IPS-NIHi11 (cell line): ENCODE measurements around the gene SHISA7.

Experiments
- DNase-seq: peaks from one replicate; pipeline ENCODE4 v3.0.0; 2012; ENCODE audit warnings: mixed read lengths, low spot score

The SHISA7 gene

DNA sequence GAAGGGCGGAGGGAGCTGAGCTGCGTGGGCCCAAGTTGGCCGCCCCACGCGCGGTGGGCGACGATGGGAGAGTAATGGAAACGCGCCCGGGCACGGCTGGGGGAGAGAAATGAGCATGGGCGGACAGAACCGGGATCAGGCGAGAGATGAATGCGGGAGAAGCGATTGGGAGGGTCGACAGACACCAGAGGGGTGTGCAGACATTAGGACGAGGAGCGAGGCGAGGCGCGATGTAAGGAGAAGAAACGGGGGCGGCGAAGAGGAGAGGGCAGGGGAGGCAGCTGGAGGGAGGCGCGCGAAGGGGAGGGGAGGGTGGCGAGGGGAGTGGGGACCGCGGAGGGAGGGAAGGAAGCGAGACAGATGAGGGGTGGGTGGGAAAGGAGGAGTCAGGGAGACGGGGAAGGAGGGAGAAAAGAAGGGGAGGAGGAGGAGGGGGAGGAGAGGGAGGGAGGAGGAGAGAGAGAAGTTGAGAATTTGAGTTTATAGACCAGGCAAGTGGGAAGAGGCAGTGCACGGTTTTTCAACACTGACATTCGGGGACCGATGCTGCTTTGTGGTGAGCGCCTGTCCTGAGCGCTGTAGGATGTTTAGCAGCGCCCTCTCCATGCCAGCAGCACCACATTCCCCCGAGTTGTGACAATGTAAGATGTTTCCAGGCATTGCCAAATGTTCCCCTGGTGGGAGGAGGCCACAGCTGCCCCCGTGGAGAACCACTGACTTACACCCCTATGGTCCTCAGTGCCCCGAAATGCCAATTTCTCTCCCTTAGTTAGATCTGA lies at the start of gene SHISA7:
SHISA7 (minus strand) TSS at position 256 of the 779 bp plus-strand sequence. CDS start 437 bp downstream, outside the sequence.
- DNase-seq, result peak; percentile 35

DNA sequence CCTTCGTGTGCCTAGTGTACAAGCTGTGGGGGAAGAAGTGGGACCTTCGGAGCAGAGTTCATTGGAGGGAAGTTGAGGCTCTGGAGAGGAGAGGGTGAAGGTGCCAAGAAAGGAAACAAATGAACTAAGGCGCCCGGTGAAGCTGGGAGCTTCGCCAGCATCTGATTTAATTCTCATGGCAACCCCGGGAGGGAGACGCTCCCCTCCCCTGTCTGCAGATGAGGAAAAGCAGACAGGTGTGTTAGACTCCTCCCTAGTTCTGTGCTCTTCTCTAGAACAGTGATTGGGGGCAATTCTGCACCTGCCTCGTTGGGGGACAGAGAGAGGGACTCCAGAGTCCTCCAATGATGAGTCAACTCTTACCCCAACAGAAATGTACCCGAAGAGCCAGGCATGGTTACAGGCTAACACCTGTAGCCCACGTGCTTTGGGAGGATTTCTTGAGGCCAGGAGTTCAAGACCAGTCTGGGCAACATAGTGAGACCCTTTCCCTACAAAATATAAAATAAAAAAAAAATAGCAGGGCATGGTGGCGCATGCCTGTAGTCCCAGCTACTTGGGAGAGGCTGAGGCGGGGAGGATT lies 49.4 kb upstream of the SHISA7 start:
- DNase-seq, result no peak

DNA sequence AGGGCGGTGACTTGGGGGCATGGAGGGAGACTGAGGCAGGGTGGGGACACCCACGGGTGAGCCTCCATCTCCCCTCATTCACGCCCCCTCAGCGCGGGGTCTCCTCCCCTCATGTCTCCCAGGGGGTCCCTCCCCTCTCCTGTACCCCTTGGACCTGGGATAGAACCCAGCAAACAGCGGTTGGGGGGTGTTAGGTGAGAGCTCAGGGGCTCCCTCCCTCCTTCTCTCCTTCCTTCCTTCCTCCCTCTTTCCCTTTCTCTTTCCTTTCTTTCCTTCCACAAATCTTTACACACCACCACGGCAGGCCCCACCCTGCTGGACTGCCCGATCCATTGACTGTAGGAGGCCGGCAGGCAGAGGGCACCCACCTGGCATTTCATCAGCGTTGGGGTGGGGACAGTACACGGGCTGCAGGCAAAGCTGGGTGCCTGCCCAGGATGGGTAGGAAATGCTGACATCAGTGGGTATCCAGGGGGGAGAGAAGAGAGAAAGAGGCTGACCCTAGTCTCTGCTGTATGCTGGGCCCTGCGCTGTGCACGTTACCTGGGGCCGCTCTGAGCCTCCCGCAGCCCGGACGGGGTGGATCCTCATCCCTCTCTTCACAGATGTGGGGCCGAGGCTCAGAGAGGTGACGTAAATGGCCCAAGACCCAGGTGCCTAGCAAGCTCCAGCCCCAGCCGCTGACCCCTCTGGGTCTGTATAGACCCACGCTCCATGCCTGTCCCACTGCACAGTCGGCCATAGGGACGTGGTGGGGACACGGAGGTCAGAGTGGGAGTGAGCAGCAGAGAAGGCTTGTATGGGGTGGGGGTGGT lies 48.7 kb upstream of the SHISA7 start:
- no peak for DNase-seq

DNA sequence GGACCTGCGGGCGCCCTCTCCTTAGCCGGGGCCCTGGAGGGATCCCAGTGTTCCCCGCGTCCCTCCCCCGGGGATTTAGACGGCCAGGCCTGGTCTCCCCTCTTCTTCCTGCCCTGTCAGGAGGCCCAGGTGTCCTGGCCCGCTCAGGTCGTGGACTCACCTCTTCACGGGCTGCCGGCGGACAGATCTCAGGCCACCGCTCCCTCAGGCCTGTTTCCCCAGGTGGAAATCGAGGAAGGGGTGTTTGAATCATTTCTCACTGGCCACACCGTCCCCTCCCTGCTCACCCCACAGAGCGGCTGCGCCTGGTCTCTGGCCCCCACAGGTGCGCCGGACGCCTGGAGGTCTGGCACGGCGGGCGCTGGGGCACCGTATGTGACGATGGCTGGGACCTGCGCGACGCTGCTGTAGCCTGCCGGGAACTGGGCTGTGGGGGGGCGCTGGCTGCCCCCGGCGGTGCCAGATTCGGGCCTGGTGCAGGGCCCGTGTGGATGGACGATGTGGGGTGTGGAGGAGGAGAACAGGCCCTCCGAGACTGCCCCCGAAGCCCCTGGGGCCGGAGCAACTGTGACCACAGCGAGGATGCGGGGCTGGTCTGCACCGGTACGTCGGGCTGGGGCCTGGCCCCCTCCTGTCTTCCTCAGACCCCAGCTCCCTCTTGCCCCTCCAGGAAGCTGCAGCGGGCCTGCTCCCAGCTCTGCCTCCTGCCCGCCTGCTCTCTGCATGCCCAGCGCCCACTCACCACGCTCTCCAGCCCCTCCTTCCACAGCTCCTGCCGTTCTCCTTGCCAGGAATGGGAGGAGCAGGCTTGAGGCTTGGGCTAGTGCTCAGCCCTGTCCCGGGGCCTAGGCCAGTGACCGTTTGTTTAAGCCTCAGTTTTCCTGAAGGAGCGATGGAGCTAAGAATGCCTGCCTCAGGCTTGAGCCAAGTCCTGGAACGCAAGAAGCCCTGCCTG lies 47.7 kb upstream of the SHISA7 start:
- peak; percentile 15 for DNase-seq

DNA sequence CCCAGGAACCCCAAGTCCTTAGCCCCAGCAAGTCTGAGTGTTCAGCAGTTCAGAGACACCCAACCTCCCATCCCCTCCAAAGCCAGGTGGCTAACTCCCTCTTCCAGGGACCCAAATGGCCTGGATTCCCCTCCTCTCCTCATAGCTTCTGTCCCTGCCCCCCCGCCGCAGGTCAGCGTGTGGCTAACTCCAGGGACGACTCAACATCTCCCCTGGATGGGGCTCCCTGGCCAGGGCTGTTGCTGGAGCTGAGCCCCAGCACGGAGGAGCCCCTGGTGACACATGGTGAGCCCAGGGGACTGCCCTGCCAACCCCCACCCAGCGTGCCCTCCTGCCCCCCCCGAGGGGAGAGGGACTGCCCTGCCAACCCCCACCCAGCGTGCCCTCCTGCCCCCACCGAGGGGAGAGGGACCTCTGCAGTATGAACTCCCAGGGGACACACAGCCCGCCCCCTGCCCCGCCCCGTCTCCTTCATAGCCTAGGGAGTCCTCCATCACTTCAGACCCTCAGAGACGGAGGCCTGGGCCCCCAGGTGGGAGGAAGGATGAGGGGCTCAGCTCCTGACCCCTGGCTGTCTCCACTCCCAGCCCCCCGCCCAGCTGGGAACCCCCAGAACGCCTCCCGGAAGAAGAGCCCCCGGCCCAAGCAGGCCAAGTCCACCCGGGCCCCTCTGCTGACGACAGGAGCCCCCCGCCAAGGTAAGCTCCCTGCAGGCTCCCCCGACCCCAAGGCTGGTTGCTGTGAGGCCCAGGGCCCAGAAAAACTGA lies 46.8 kb upstream of the SHISA7 start:
- DNase-seq, result peak; percentile 8

DNA sequence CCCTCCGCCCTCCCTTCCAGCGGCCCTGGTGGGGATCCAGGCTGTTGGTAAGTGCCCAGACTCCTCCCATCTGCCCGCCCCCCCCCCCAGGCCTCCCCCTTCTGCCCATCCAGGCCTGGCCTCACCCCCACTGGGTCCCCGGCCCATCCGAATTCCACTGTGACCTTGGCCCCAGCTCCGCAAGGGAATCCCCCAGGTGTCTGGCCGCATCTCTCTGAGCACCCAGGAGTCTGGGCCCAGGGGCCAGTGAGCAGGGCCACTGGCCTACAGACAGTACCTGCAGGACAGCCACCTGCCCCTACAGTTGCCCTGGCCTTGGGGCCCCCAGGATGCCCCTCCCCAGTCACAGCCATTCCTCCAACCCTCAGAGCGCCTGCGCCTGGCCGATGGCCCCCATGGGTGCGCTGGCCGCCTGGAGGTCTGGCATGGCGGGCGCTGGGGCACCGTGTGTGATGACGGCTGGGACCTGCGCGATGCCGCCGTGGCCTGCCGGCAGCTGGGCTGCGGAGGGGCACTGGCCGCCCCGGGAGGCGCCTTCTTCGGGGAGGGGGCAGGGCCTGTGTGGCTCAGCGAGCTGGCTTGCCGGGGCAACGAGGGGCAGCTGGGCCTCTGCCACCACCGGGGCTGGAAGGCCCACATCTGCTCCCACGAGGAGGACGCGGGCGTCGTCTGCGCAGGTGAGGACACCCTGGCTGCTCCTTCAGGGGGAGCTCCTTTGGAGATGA lies 46.0 kb upstream of the SHISA7 start:
- peak; percentile 63 for DNase-seq

DNA sequence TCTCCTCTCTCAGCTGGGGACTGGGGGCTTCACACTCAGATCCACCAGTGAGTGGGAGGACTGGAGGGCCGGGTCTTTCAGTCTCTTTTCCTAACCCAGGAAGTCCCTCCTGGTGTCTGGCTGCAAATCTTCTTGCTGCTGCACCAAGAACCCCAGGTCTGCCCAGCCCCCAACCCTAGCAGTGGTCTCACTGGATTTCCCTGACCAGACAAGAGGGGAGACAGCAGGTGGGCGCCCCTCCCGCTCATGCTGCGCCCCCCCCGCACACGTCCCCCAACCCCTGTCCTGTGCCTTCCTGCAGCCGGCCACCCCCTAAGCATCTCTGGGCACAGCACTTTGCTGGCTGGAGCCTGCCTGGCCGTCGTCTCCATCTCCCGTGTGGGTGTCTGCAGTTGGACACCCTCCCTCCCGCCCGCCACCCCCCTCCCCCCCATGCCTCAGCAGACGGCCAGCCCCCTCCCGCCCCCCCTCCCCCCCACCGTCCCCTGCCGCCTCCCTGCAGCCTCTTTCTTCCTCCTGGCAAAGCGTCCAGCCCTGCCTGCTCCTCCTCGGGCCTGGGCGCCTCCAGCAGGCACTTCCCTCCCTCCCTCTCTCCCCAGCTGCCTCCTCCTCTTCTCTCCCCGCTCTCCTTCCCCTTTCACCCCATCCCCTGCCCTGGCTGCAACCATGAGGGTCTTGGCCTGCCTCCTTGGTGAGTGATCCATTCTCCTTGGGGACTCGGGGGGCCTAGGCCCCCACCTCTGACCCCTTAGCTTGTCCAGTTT lies 45.0 kb upstream of the SHISA7 start, which contains the start of gene SSC5D:
SSC5D (plus strand) TSS at position 513 of the 764 bp plus-strand sequence; CDS start at position 667, 154 bp downstream.
- peak; percentile 69 for DNase-seq

DNA sequence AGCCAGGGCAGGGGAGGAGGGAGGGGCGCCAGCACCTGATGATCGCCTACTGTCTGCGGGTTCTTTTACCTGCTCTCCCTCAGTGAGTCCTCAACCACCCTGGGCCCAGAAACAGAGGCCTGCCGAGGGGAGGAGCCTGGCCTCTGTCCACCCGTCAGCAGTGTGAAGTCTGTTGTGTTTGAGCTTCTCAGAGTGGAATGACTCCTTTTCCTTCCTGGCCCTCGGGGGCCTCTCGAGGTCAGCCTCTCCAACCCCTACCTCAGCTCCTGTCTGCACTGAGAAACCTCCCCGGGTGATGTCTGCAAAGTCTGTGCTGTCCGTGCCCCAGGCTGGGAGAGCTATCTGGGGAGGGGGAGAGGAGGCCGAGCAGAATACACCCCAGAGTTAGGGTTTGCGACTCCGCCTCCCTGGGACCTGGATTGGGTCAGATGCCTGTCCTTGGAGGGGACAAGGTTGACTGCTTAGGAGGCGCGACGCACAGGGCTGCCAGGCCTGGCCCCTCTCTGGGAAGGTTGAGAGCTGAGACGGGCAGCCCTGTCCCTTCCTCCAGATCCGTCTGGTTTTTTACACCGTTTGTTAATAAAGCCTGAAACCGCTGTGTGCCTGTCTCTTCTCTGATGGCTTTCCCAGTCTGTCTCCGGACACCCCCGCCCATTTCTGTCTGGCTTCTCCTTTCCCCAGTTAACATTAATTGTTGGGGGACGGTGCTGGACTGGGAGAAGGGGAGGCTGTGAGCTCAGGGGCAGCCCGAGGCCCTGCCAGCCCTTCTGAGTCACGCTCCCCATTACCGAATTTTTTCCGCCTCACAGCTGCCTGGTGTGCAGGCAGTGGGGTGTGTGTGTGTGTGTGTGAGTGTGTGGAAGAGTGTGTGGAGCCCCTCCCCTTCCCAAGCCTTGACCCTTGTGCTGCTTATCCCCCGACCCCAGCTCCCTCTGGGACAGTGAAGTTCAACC lies 44.1 kb upstream of the SHISA7 start:
- peak; percentile 34 for DNase-seq

DNA sequence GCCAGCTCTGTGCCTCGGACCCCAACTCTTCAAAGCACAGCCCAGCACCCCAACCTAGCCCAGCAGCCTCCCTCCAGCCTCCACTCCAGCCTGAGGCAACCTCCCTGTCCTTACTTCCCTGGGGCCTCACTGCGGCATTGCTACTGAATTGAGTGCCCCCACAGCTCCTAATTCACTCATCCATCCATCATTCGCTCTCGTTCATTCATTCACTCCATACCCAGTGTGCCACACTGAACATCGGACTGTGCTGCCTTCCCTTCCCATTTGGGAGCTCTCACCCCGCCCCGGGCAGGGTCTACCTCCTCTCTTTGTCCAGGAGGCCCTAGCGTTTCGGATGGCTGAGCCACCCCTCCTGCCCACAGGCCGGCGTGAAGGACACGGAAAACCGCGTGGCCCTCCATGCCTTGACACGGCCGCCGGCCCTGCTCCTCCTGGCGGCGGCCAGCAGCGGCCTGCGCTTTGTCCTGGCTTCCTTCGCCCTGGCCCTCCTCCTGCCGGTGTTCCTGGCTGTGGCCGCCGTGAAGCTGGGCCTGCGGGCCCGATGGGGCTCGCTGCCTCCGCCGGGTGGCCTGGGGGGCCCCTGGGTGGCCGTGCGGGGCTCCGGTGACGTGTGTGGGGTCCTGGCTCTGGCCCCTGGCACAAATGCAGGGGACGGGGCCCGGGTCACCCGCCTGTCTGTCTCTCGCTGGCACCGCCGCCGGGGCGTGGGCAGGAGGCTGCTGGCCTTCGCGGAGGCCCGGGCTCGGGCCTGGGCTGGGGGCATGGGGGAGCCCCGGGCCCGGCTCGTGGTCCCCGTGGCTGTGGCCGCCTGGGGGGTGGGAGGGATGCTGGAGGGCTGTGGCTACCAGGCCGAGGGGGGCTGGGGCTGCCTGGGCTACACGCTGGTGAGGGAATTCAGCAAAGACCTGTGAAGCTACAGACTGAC lies 43.2 kb upstream of the SHISA7 start:
- no peak for DNase-seq

DNA sequence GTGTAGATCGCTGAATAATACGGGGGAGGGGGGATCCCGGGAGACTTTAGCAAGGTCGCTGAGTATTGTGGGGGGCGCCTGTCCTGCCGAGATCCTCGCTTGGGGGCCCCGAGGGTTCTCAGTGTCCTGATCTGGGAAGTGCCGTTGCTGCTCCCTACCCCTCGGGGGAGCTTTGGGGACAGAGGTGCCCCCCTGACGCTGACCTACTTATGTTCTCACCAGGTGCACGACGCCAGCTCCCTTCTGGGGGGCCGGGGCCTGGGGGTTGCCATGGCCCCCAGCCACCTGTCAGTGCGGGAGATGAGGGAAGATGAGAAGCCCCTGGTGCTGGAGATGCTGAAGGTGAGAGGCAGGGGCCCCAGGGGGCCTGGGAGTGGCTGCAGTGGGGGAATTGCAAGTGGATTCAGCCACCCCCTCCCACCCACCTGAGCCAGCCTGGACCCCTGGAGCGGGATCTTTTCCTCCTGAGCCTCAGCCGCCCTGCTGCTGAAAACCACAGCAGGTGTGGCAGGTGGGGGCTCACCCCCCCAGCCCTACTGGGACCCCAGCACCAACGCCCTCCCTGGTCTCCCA lies 42.4 kb upstream of the SHISA7 start:
- no peak for DNase-seq

DNA sequence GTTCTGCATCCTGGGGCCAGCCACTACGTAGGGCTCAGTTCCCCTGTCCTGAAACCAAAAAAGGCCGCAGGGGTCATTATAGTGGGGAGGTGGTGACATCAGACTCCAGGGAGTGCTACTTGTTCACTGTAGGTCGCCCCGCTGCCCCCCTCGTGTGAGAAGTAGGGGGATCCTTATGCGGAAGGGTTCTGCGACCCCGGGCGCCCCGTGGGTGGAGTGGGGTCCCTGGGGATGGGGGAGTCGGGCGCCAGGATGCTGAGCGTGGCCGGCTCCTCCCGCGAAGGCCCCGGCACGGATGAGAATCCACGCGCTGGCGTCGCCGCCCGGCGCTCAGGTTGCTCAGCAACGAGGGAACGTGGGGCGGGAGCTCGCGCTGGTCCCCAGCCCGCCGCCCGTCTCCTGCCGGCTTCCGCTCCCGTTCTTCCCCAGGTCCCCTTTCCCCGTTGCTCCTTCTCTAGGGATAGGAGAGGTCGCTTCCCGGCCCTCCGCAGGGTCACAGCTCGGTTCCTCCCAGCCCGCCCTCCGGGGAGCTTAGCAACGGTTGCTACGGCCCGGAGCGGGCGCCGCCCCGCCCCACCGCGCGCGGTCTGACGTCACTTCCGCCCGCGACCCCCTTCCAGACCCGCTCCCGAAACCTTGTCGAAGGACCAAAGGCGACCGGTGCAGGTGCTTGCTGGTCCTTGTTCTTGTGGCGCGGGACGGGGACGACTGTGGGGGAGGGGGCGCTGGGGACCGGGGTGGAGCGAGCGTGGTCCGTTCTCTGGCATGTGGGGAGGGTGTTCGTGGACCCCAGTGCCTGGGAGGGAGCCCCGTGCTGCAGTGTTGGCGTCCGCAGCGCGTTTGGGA lies 41.7 kb upstream of the SHISA7 start, which contains the start of gene NAT14:
NAT14 (plus strand) TSS at position 596 of the 846 bp plus-strand sequence. CDS start 521 bp downstream, outside the sequence.
- peak; percentile 95 for DNase-seq

DNA sequence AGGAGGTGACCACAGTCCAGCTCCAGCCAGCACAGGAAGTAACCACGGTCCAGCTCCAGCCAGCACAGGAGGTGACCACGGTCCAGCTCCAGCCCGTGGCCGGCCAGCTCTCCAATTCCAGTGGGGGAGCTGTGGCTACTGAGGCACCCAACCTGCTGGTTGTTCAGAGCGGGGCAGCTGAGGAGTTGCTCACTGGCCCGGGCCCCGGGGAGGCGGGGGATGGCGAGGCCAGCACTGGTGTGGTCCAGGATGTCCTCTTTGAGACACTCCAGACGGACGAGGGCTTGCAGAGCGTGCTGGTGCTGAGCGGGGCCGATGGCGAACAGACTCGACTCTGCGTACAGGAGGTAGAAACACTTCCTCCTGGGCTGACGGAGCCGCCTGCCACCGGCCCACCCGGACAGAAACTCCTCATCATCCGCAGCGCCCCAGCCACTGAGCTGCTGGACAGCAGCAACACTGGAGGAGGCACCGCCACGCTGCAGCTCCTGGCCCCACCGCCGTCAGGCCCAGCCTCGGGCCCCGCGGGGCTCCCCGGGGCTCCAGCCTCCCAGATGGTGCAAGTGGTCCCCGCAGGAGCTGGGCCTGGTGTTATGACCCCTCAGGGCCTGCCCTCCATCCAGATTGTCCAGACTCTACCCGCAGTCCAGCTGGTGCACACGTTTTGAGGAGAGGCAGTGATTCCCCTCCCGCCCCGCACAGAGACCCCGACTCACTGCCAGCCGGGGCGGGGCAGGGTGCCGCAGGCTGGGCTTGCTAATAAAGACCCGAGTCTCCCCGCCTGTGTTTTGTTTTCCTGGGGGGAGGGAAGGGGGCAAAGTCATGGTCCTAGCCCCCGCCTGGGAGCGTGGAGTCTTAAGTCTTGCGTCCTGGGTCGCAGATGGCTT lies 40.8 kb upstream of the SHISA7 start:
- peak; percentile 41 for DNase-seq

DNA sequence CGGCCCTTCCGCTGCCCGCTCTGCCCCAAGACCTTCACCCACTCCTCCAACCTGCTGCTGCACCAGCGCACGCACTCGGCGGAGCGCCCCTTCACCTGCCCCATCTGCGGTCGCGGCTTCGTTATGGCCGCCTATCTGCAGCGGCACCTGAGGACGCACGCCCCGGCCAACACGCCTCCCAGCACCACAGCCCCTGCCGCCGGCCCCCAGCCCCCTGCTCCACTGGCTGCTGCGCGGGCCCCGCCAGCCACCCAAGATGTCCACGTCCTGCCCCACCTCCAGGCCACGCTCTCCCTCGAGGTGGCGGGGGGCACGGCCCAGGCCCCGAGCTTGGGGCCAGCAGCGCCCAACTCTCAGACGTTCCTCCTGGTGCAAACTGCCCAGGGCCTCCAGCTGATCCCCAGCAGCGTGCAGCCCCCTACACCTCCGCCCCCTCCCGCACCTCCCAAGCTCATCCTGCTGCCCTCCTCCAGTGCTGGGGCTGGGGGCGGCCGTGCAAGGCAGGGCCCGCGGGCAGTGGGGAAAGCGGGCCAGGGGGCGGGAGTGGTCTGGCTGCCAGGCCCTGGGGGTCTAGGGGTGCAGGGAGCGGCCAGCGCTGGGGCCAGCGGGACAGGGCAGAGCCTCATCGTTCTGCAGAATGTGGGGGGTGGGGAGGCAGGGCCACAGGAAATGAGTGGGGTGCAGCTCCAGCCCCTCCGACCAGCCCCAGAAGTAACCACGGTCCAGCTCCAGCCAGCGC lies 40.0 kb upstream of the SHISA7 start:
- DNase-seq, result no peak
